Measurements from ENCODE around the gene TNS1.

TNS1 gene

DNA sequence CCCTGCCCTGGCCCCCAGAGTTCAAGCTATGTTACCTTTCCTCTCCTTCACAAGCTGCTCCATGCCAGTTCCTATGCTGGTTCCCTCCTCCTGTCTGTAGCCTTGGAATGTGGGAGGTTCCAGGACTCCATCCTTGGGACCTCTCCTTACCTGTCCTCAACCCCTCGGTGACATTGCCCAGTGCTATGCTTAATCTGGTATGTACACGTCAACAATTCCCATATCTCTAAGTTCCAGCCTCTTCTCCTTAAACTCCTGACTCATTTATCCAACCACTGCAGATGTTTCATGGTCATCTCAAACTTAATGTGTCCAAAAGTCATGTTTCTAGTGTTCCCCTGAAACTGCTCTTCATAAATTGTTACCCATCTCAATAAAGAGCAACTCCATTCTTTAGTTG lies 160.8 kb downstream of the TNS1 start:
- no peak for DNase-seq (ENCODE audit: extremely low spot score)
- TF ChIP-seq TARDBP (IDR thresholded peaks at IDR 0.05) = no peak
- no peak for TF ChIP-seq L3MBTL2 (conservative IDR thresholded peaks at IDR 0.05)
- no peak for TF ChIP-seq LEF1 (IDR thresholded peaks at IDR 0.05; ENCODE audit: borderline replicate concordance)
- TF ChIP-seq BHLHE40 (IDR thresholded peaks at IDR 0.05; ENCODE audit: borderline replicate concordance) = no peak
- no peak for TF ChIP-seq ELF4 (IDR thresholded peaks at IDR 0.05)
- no peak for TF ChIP-seq FOXA1 (IDR thresholded peaks at IDR 0.05)
- no peak for TF ChIP-seq FOXK2 (IDR thresholded peaks at IDR 0.05)
- ChIA-PET POLR2A (no interaction called here), CTCF (no interaction called here)

DNA sequence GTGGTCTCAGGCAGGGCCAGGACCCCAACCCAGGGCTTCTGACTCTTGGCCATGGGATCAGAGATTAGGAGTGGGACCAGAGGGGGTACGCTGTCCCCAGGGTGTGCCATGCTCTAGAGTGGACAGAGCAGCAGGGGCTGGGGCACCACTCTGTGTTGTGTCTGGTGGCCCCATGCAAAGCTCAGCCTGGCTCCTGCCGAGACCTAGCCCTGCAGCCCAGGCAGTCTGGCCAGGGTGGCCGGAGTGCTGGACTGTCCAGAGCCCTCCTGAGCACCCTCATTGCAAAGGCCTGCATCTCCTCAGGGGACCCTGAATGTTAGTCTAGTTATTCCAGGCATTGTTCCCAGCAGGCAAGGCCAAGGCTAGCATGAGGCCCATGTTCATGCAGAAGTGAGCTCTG lies 162.3 kb downstream of the TNS1 start:
- ChIA-PET POLR2A (no interaction called here), CTCF (no interaction called here)
- no peak for DNase-seq (ENCODE audit: extremely low spot score)
- TF ChIP-seq ZNF384 (IDR thresholded peaks at IDR 0.05) = no peak
- TF ChIP-seq PKNOX1 (IDR thresholded peaks at IDR 0.05) = no peak
- no peak for TF ChIP-seq FOXK2 (IDR thresholded peaks at IDR 0.05)
- TF ChIP-seq CTBP1 (IDR thresholded peaks at IDR 0.05; ENCODE audit: borderline replicate concordance) = no peak
- TF ChIP-seq FOXM1 (IDR thresholded peaks at IDR 0.05; ENCODE audit: borderline replicate concordance) = no peak
- no peak for TF ChIP-seq L3MBTL2 (conservative IDR thresholded peaks at IDR 0.05)
- no peak for TF ChIP-seq FOXA1 (IDR thresholded peaks at IDR 0.05)
- no peak for TF ChIP-seq SP1 (IDR thresholded peaks at IDR 0.05)

- ChIA-PET POLR2A (no interaction called here), CTCF (no interaction called here)
- no peak for DNase-seq (ENCODE audit: extremely low spot score)
- TF ChIP-seq SUZ12 (IDR thresholded peaks at IDR 0.05) = no peak
- no peak for TF ChIP-seq CTBP1 (IDR thresholded peaks at IDR 0.05; ENCODE audit: borderline replicate concordance)
- TF ChIP-seq ARNT (IDR thresholded peaks at IDR 0.05) = no peak
- no peak for TF ChIP-seq ZNF384 (IDR thresholded peaks at IDR 0.05)
- TF ChIP-seq LEF1 (IDR thresholded peaks at IDR 0.05; ENCODE audit: borderline replicate concordance) = no peak
- no peak for TF ChIP-seq FOXA1 (IDR thresholded peaks at IDR 0.05)
- no peak for TF ChIP-seq SP1 (IDR thresholded peaks at IDR 0.05)
- no peak for TF ChIP-seq NFRKB (IDR thresholded peaks at IDR 0.05)
- TF ChIP-seq FOXK2 (IDR thresholded peaks at IDR 0.05) = no peak
- no peak for TF ChIP-seq HDGF (IDR thresholded peaks at IDR 0.05; ENCODE audit: borderline replicate concordance)
- TF ChIP-seq ELF4 (IDR thresholded peaks at IDR 0.05) = no peak
- no peak for TF ChIP-seq L3MBTL2 (conservative IDR thresholded peaks at IDR 0.05)
- no peak for TF ChIP-seq PKNOX1 (IDR thresholded peaks at IDR 0.05)
- TF ChIP-seq TARDBP (IDR thresholded peaks at IDR 0.05) = no peak
- no peak for TF ChIP-seq FOXM1 (IDR thresholded peaks at IDR 0.05; ENCODE audit: borderline replicate concordance)
- TF ChIP-seq BHLHE40 (IDR thresholded peaks at IDR 0.05; ENCODE audit: borderline replicate concordance) = no peak
These were observed 163.1 kb downstream of the TNS1 start for GRCh38 chr2:217839750-217840107.

GRCh38 chr2:217839073-217839749 lies 163.6 kb downstream of the TNS1 start:
- TF ChIP-seq FOXK2 (IDR thresholded peaks at IDR 0.05) (no peak), FOXM1 (IDR thresholded peaks at IDR 0.05; ENCODE audit: borderline replicate concordance) (no peak), L3MBTL2 (conservative IDR thresholded peaks at IDR 0.05) (no peak), ARNT (IDR thresholded peaks at IDR 0.05) (no peak), BHLHE40 (IDR thresholded peaks at IDR 0.05; ENCODE audit: borderline replicate concordance) (no peak), TARDBP (IDR thresholded peaks at IDR 0.05) (no peak)
- no peak for DNase-seq (ENCODE audit: extremely low spot score)
- CTCF ChIA-PET = no interaction called here
- POLR2A ChIA-PET = no interaction called here

DNA sequence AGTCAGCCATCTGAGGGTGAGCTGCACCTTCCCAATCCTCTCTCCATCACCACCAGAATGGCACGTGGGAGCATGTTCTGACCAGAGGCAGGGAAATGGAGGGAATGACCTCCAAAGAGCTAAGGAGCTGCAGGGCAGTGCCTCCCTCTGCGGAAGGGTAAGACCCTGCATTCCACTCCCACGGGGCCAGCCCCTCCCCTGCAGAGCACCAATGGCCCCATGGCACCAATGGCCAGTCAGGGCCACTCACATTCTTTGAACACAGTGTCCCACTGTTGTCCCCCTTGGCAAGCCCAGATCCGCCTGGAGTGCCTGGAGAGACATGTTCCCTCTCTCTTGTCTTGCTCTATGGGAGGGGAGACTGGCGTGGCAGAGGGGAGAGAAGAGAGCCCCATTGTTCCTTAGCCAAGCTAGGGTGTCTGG lies 164.4 kb downstream of the TNS1 start:
- TF ChIP-seq SUZ12 (IDR thresholded peaks at IDR 0.05) = no peak
- no peak for TF ChIP-seq HDGF (IDR thresholded peaks at IDR 0.05; ENCODE audit: borderline replicate concordance)
- no peak for TF ChIP-seq TARDBP (IDR thresholded peaks at IDR 0.05)
- TF ChIP-seq PKNOX1 (IDR thresholded peaks at IDR 0.05) = no peak
- TF ChIP-seq ARNT (IDR thresholded peaks at IDR 0.05) = no peak
- TF ChIP-seq SP1 (IDR thresholded peaks at IDR 0.05) = no peak
- no peak for TF ChIP-seq FOXK2 (IDR thresholded peaks at IDR 0.05)
- TF ChIP-seq LEF1 (IDR thresholded peaks at IDR 0.05; ENCODE audit: borderline replicate concordance) = no peak
- no peak for TF ChIP-seq ZNF384 (IDR thresholded peaks at IDR 0.05)
- TF ChIP-seq NFRKB (IDR thresholded peaks at IDR 0.05) = no peak
- no peak for TF ChIP-seq BHLHE40 (IDR thresholded peaks at IDR 0.05; ENCODE audit: borderline replicate concordance)
- no peak for TF ChIP-seq FOXM1 (IDR thresholded peaks at IDR 0.05; ENCODE audit: borderline replicate concordance)
- TF ChIP-seq L3MBTL2 (conservative IDR thresholded peaks at IDR 0.05) = no peak
- no peak for TF ChIP-seq ELF4 (IDR thresholded peaks at IDR 0.05)
- TF ChIP-seq FOXA1 (IDR thresholded peaks at IDR 0.05) = no peak
- TF ChIP-seq CTBP1 (IDR thresholded peaks at IDR 0.05; ENCODE audit: borderline replicate concordance) = no peak
- ChIA-PET POLR2A (no interaction called here), CTCF (no interaction called here)
- DNase-seq (ENCODE audit: extremely low spot score) = no peak

DNA sequence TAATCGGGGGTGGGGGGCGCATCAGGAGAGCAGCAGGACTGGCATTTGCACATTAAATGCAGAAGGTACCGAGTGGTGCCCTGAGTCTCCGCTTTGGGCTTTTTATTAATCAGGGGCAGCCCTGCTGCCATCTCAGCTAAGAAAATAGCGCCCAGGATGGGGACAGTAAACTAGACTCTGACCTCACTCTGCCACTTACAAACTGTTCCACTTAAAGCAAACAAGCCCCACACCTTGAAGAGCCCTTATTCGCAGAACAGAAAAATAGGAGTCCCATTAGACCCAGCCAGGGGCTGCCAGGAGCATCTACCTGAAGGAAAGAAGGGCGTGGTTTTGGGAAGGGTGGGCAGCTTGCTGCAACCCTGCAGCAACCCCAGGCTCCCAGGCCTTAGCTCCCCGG lies 165.3 kb downstream of the TNS1 start:
- TF ChIP-seq L3MBTL2 (conservative IDR thresholded peaks at IDR 0.05) (no peak), PKNOX1 (IDR thresholded peaks at IDR 0.05) (no peak), SP1 (IDR thresholded peaks at IDR 0.05) (no peak)
- CTCF ChIA-PET = no interaction called here
- POLR2A ChIA-PET = interaction anchor here (1.0 kb wide), 1 partner anchor 21 kb away, joined by 3 read pairs; no protein-coding TSS in a partner anchor
- DNase-seq (ENCODE audit: extremely low spot score) = no peak

Data from HEK293T (cell line).